Activated naive CD4-positive, alpha-beta T cell treated with anti-CD3 and anti-CD28 coated beads, Interleukin-2, amount 50 U/mL, for 72 hours (primary cell): Measurements from ENCODE around the gene OGFR. TPM values are rescaled to one million over a fixed set of nuclear protein-coding genes. Genes with fewer than 3 reads are reported as not detected.
A peak's percentile ranks its signal among the peaks of the same experiment; 100 is the strongest.

ENCODE experiments used
- ATAC-seq, 2 donors: fragments of 150-1000 bp; cut with Tn5 transposase; 2 replicates each; pipeline ENCODE4 v1.10.0; 2021; ENCODE audit warnings: mild to moderate bottlenecking in 2 of 2, moderate library complexity in 2 of 2
- DNase-seq, 2 donors: peaks; one replicate each; pipeline ENCODE4 v3.0.0; 2021 to 2022; ENCODE audit warnings: low spot score in 2 of 2
- H3K27ac Mint-ChIP-seq, 2 donors: one replicate each; pipeline ENCODE4 v1.8.0; 2022; ENCODE audit warnings: mild to moderate bottlenecking in 2 of 2, mixed read lengths in 2 of 2
- H3K36me3 Mint-ChIP-seq, 2 donors: one replicate each; pipeline ENCODE4 v1.8.0; 2022; ENCODE audit warnings: mixed read lengths in 2 of 2
- H3K9me3 Mint-ChIP-seq, 2 donors: one replicate each; pipeline ENCODE4 v1.8.0; 2022; ENCODE audit warnings: mixed read lengths in 2 of 2
- total RNA-seq, 2 donors: library from RNA; stranded (reverse); gene quantifications; one replicate each; pipeline ENCODE4 v1.2.3, GENCODE V29; 2022

The OGFR gene
- total RNA-seq, 2 donors from 2014 or later = 32.9 to 51.6 TPM

- Mint-ChIP-seq H3K27ac (peak overlapping the region in 1 of 2 donors; percentile 58), H3K36me3 (no peaks in the 10 kb centered on the region), H3K9me3 (no peaks in the 10 kb centered on the region)
- ATAC-seq (no peak), DNase-seq (no peak)
Measured at GRCh38 chr20:62766071-62766450, 38.6 kb upstream of the OGFR start.

GRCh38 chr20:62766716-62767115 is 37.9 kb upstream of the OGFR start:
- Mint-ChIP-seq H3K9me3 (no peaks in the 10 kb centered on the region), H3K36me3 (no peaks in the 10 kb centered on the region), H3K27ac (no peak overlapping the region)
- ATAC-seq (no peak), DNase-seq (no peak)

GRCh38 chr20:62768234-62768546 is 36.4 kb upstream of the OGFR start:
- H3K36me3 Mint-ChIP-seq = no peaks in the 10 kb centered on the region
- no peak for ATAC-seq
- no peak for DNase-seq
- peak overlapping the region in 1 of 2 donors; percentile 3 for H3K27ac Mint-ChIP-seq
- H3K9me3 Mint-ChIP-seq = no peaks in the 10 kb centered on the region

GRCh38 chr20:62768551-62769287 is 35.9 kb upstream of the OGFR start:
- DNase-seq (no peak), ATAC-seq (no peak)
- H3K9me3 Mint-ChIP-seq = no peaks in the 10 kb centered on the region
- no peaks in the 10 kb centered on the region for H3K36me3 Mint-ChIP-seq
- H3K27ac Mint-ChIP-seq = peak overlapping the region in 1 of 2 donors; percentile 3

GRCh38 chr20:62769346-62770071 is 35.1 kb upstream of the OGFR start:
- no peak for DNase-seq
- ATAC-seq = no peak
- no peak overlapping the region for H3K27ac Mint-ChIP-seq
- H3K9me3 Mint-ChIP-seq = no peaks in the 10 kb centered on the region
- H3K36me3 Mint-ChIP-seq = no peaks in the 10 kb centered on the region

GRCh38 chr20:62770111-62770910 is 34.3 kb upstream of the OGFR start:
- DNase-seq (no peak), ATAC-seq (no peak)
- Mint-ChIP-seq H3K27ac (no peak overlapping the region), H3K36me3 (no peaks in the 10 kb centered on the region), H3K9me3 (no peaks in the 10 kb centered on the region)

GRCh38 chr20:62770916-62771315 is 33.7 kb upstream of the OGFR start:
- no peak for DNase-seq
- Mint-ChIP-seq H3K9me3 (no peaks in the 10 kb centered on the region), H3K27ac (no peak overlapping the region), H3K36me3 (no peaks in the 10 kb centered on the region)
- no peak for ATAC-seq

GRCh38 chr20:62771396-62772102 is 33.1 kb upstream of the OGFR start:
- no peak for DNase-seq
- peak overlapping the region in 1 of 2 donors; percentile 37 for H3K27ac Mint-ChIP-seq
- ATAC-seq = no peak
- no peaks in the 10 kb centered on the region for H3K36me3 Mint-ChIP-seq
- H3K9me3 Mint-ChIP-seq = no peaks in the 10 kb centered on the region

GRCh38 chr20:62772103-62772611 is 32.5 kb upstream of the OGFR start:
- ATAC-seq = no peak
- H3K36me3 Mint-ChIP-seq = no peaks in the 10 kb centered on the region
- peaks cover 0 to 4% of the 10 kb centered on the region in 2 donors for H3K9me3 Mint-ChIP-seq
- H3K27ac Mint-ChIP-seq = no peak overlapping the region
- no peak for DNase-seq

GRCh38 chr20:62772619-62772989 is 32.0 kb upstream of the OGFR start:
- Mint-ChIP-seq H3K36me3 (no peaks in the 10 kb centered on the region), H3K27ac (no peak overlapping the region), H3K9me3 (peaks cover 0 to 5% of the 10 kb centered on the region in 2 donors)
- ATAC-seq = no peak
- DNase-seq = no peak

- Mint-ChIP-seq H3K9me3 (peaks cover 0 to 5% of the 10 kb centered on the region in 2 donors), H3K27ac (peak overlapping the region in 1 of 2 donors; percentile 62), H3K36me3 (no peaks in the 10 kb centered on the region)
- no peak for DNase-seq
- no peak for ATAC-seq
Measured at GRCh38 chr20:62772990-62773844, 31.4 kb upstream of the OGFR start.

- Mint-ChIP-seq H3K9me3 (peaks cover 0 to 5% of the 10 kb centered on the region in 2 donors), H3K27ac (peak overlapping the region in 1 of 2 donors; percentile 97), H3K36me3 (no peaks in the 10 kb centered on the region)
- ATAC-seq (no peak), DNase-seq (no peak)
Measured at GRCh38 chr20:62773845-62774714, 30.6 kb upstream of the OGFR start.

GRCh38 chr20:62774762-62775161 is 29.9 kb upstream of the OGFR start:
- ATAC-seq (no peak), DNase-seq (no peak)
- H3K36me3 Mint-ChIP-seq = no peaks in the 10 kb centered on the region
- peak overlapping the region; percentile 19 to 97 for H3K27ac Mint-ChIP-seq
- peaks cover 0 to 5% of the 10 kb centered on the region in 2 donors for H3K9me3 Mint-ChIP-seq

- Mint-ChIP-seq H3K9me3 (peaks cover 0 to 5% of the 10 kb centered on the region in 2 donors), H3K27ac (peak overlapping the region in 1 of 2 donors; percentile 97), H3K36me3 (no peaks in the 10 kb centered on the region)
- ATAC-seq (no peak), DNase-seq (no peak)
Measured at GRCh38 chr20:62775206-62775605, 29.4 kb upstream of the OGFR start.
